Body of pancreas (tissue), 4 donors: Measurements from ENCODE around the gene STOML2. TPM values are rescaled to one million over a fixed set of nuclear protein-coding genes. Genes with fewer than 3 reads are reported as not detected.

Source experiments
- ATAC-seq: fragments of 150-250 bp; one replicate; pipeline ENCODE4 v1.9.1; 2016
- DNase-seq, 4 donors: peaks; one replicate each; pipeline ENCODE4 v3.0.0-alpha.2; 2019
- H3K27ac ChIP-seq, 4 donors: fragments of 200-600 bp; sonication (generic); 1 replicate in 3 of 4; 2 replicates in 1 of 4; pipeline versions ENCODE4 v1.5.1 to v1.6.1; 2016 to 2019; ENCODE audit warnings: mild to moderate bottlenecking in 1 of 4, mixed read lengths in 1 of 4, moderate library complexity in 1 of 4
- H3K27me3 ChIP-seq, 2 donors: fragments of 200-600 bp; sonication (generic); one replicate each; pipeline ENCODE4 v1.6.0; 2016; ENCODE audit warnings: mild to moderate bottlenecking in 1 of 2
- H3K36me3 ChIP-seq, 2 donors: fragments of 200-600 bp; sonication (generic); replicated peaks in 1 of 2; 2 replicates each; pipeline ENCODE4 v1.5.1; 2016; ENCODE audit warnings: low read depth in 2 of 2; ENCODE audit not compliant: insufficient read depth in 1 of 2
- H3K4me1 ChIP-seq: fragments of 200-600 bp; sonication (generic); one replicate; pipeline ENCODE4 v1.6.0; 2016
- H3K4me3 ChIP-seq, 2 donors: fragments of 200-600 bp; sonication (generic); 1 replicate in 1 of 2; 2 replicates in 1 of 2; pipeline ENCODE4 v1.5.1; 2016 to 2019
- H3K9me3 ChIP-seq, 3 donors: fragments of 200-600 bp; sonication (generic); 1 replicate in 2 of 3; 2 replicates in 1 of 3; pipeline ENCODE4 v1.5.1; 2016
- POLR2A ChIP-seq, 3 donors: fragments of 450-650 bp; IDR thresholded peaks; one replicate each; pipeline ENCODE4 v1.6.1; 2016; ENCODE audit warnings: antibody characterized with exemption in 3 of 3, mild to moderate bottlenecking in 2 of 3
- WGBS, 2 donors: methylation state at CpG; one replicate each; pipeline ENCODE4 v1.1.5; 2017; 5-methylcytosine and 5-hydroxymethylcytosine counted together
- intact Hi-C: fragments of 100-400 bp; cut with DNase I; formaldehyde crosslinking; loops from one replicate; pipeline ENCODE4 v1.15.1; 2023
- total RNA-seq, 2 donors: library from RNA; depleted of rRNA; stranded (reverse); fragments of >200 nt; gene quantifications; one replicate each; pipeline ENCODE4 v1.1.0, GENCODE V29; 2016
- TF ChIP-seq, protein P1 (sequence below), 7 experiments: fragments of 450-650 bp in 4 of 7; fragments of 200-600 bp in 3 of 7; sonication (generic) in 3 of 7; IDR thresholded peaks; one replicate each; pipeline ENCODE4 v1.5.1; 2016 to 2019; ENCODE audit warnings: antibody characterized with exemption in 7 of 7

Gene STOML2
- total RNA-seq, 2 donors from 2014 or later: 38.9 to 43.6 TPM

DNA sequence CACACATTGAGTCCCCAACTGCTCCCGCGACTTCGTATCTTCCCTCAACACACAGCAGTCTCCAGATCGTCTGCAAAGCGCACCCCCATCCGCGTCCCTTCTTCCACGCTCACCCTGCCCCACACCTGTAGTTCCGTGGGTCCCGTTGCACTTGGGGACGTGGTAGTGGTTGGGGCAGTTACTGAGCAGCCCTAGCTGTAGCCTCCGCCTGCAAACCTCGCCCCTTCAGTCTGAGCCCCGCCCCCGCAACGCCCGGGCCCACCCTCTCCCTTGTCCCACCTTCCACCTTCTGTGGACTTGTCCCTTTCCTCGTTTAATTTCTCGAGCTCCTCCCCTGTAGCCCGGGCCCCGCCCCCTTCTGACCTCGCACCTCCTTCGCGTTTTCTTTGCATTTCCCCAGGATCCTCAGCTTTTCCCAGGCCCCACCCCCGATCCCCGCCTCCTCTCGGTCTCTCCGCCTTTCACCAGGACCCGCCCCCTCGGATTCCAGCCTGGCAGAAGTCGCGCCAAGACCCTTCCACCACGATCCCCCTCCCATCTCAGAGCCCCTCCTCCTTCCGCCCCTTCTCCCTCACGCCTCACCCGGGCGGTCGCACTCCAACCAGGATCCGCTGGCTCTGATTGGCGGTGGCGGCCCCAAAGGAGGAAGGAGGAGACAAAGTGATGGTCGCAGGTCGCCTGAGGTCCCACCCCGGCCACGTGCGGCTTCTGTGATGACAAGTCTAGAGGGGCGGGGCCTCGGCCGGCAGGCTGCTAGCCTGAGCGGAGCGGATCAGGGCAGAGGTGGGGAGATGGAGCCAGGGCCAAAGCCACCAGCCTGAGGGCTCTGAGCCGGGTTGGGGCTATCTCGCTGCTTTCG, 13.0 kb upstream of the STOML2 start, which contains the start of gene ATOSB:
Gene ATOSB, minus strand, starts transcription at position 183 of the 859 bp plus-strand sequence. CDS start 7,588 bp downstream, outside the sequence.
- WGBS, 2 donors: 1% methylated on average over 33 to 54 of the region's 54 CpGs
- TF ChIP-seq, protein P1, sequence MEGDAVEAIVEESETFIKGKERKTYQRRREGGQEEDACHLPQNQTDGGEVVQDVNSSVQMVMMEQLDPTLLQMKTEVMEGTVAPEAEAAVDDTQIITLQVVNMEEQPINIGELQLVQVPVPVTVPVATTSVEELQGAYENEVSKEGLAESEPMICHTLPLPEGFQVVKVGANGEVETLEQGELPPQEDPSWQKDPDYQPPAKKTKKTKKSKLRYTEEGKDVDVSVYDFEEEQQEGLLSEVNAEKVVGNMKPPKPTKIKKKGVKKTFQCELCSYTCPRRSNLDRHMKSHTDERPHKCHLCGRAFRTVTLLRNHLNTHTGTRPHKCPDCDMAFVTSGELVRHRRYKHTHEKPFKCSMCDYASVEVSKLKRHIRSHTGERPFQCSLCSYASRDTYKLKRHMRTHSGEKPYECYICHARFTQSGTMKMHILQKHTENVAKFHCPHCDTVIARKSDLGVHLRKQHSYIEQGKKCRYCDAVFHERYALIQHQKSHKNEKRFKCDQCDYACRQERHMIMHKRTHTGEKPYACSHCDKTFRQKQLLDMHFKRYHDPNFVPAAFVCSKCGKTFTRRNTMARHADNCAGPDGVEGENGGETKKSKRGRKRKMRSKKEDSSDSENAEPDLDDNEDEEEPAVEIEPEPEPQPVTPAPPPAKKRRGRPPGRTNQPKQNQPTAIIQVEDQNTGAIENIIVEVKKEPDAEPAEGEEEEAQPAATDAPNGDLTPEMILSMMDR (IDR thresholded peaks at IDR 0.05): peak in 1 of 7 experiments; percentile 8
- TF ChIP-seq POLR2A (IDR thresholded peaks at IDR 0.05): peak; percentile 31 to 73 (median 61)
- Histone ChIP-seq H3K4me3 (peak within 1 kb of the TSS; percentile 26 to 70), H3K27me3 (no peaks in the 10 kb centered on the region), H3K4me1 (peaks cover 37% of the 10 kb centered on the region), H3K27ac (peak within 1 kb of the TSS; percentile 60 to 87 (median 84)), H3K36me3 (no peaks in the 10 kb centered on the region), H3K9me3 (no peaks in the 10 kb centered on the region)
- intact Hi-C loops: loop anchor here (5.0 kb wide), 2 partner anchors 146 to 361 kb away; no protein-coding TSS in a partner anchor
- DNase-seq (peak; percentile 96 to 98 (median 98)), ATAC-seq (peak; percentile 76)

DNA sequence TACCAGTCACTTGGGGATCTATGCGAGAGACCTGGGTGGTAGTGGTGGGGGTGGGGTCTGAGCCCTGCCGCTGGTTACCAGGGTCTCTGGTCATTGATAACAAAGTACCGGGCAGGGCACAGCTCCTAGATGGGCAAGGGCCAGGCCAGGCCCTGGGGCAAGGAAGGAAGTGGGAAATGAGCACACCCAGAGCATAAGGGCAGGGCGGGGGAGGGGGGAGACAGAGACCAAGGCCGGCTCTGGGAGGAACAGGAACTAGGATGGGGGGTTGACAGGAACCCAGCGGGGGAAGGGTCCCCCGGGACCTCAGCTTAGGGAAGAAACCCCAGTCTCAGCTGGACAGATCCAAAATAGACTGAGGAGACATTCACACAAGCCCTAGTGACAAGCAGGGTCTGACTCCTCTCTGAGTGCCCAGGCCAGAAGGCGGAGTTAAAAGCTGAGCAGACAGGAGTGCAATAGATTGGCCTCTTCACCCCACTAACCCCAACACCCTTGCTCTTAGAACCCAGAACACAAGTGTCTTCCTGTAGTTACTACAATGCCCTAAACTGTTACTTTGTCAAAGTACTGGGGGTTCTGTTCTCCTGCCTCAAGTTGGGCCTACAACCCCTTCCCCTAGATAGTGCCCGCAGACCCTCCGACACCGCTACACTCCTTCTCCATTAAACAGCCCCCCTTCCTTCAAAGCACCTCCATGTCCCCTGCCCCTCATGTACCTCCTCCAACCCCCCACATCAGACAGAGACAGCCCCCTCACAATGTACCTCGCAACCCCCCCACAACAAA, 12.1 kb upstream of the STOML2 start:
- TF ChIP-seq POLR2A (IDR thresholded peaks at IDR 0.05): peak in 1 of 3 donors; percentile 42
- TF ChIP-seq, protein P1 (IDR thresholded peaks at IDR 0.05): no peak
- intact Hi-C loops: loop anchor here (5.0 kb wide), 2 partner anchors 147 to 362 kb away; no protein-coding TSS in a partner anchor

DNA sequence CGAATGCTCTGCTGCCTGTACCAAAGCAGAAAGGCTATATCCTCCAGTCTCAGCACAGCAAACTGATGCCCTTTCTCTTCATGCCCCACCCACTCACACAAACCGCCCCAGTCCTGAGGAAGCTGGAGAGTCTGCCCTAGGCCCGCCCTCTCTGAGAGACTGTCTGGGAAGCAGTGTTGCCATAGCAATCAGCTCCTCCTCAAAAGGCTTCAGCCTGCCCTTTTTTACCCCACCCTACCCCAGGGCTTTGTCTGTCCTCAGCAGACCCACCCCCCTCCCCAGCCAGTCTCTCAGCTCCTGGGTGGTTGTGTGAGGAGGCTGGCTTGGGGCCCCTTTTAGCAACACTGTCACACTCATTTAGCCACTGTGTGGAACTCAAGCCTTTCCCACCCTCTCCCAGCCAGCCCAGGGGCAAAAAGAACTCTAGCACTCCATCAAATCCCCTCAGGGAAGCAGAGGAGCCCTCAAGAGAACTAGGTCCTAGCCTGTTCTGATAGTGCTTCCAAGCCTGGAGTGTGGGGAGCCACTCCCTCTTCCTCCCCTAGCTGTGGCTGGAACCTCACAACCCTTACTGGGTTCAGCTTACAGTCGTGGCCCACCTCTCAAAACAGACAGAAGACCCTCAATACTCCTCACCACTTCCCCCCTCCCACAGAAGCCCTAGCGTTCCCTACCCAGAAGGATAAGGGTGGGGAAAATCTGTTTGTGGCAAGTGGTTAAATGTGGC, 11.3 kb upstream of the STOML2 start:
- no peak for TF ChIP-seq POLR2A (IDR thresholded peaks at IDR 0.05)
- TF ChIP-seq, protein P1 (IDR thresholded peaks at IDR 0.05): no peak
- WGBS, 2 donors: 23 to 43% methylated on average over 5 of the region's 5 CpGs

More for the DNA sequence above, 12.1 kb upstream of the STOML2 start:
- ATAC-seq (no peak), DNase-seq (peak in 3 of 4 donors; percentile 44 to 72 (median 50))
- Histone ChIP-seq H3K4me3 (peak overlapping the region; percentile 26 to 70), H3K27ac (peak overlapping the region; percentile 60 to 87 (median 84)), H3K9me3 (no peaks in the 10 kb centered on the region), H3K36me3 (no peaks in the 10 kb centered on the region), H3K27me3 (no peaks in the 10 kb centered on the region), H3K4me1 (peaks cover 45% of the 10 kb centered on the region)
- 10 to 15% methylated on average over 10 to 12 of the region's 12 CpGs for WGBS, 2 donors

DNA sequence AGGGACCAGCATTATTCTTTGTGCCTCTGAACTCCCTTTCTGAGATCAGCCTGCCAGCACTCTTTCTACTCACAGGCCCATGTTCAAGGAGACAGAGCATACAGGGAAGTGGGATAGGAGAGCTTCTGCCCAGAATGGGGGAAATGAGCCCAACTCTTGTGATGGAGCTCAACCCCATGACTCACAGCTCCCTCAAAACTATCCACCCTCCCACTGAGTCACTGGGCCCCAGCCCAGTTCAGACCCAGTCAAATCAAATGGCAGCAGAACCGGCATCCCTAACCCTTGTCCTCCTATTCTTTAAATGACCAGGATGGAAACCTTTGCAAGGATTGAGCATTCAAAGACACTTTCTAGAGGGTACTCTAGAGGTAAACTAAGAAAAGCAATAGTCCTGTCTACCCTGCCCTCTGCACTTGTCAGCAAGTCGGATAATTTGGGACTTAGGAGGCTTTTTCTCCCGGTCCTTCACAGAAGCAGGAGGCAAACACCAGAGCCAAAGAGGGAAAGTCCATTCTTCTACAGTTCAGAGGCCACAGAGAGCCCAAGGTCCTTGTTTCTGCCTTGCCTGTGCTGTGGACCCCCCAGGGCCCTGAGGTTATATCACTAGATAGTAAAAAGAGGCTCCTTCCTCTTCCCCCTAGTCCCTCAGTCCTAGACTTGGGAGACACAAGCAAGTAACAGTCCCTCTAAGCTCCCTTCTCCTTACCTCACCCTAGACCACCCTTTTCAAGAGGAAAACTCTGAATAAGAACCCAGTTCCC, 9.5 kb upstream of the STOML2 start:
- Histone ChIP-seq H3K36me3 (no peaks in the 10 kb centered on the region), H3K4me3 (no peak overlapping the region), H3K4me1 (peaks cover 47% of the 10 kb centered on the region), H3K9me3 (no peaks in the 10 kb centered on the region), H3K27me3 (no peaks in the 10 kb centered on the region), H3K27ac (peak overlapping the region in 3 of 4 donors; percentile 55 to 83 (median 76))
- intact Hi-C loops: no loop called here
- ATAC-seq: no peak
- WGBS, 2 donors: 76 to 91% methylated on average over 3 of the region's 3 CpGs
- TF ChIP-seq POLR2A (IDR thresholded peaks at IDR 0.05): no peak
- TF ChIP-seq, protein P1 (IDR thresholded peaks at IDR 0.05): no peak
- DNase-seq: peak in 1 of 4 donors; percentile 55

More for the DNA sequence above, 11.3 kb upstream of the STOML2 start:
- Histone ChIP-seq H3K36me3 (no peaks in the 10 kb centered on the region), H3K27me3 (no peaks in the 10 kb centered on the region), H3K4me3 (no peak overlapping the region), H3K27ac (peak overlapping the region; percentile 60 to 87 (median 84)), H3K9me3 (no peaks in the 10 kb centered on the region), H3K4me1 (peaks cover 47% of the 10 kb centered on the region)
- intact Hi-C loops: no loop called here
- DNase-seq (peak; percentile 45 to 82 (median 51)), ATAC-seq (no peak)
